HG03432 (cell line): ENCODE measurements around the gene ZBTB8B.
A peak's percentile ranks its signal among the peaks of the same experiment; 100 is the strongest.
"Not testable (repeated sequence)": the region's sequence is repeated elsewhere in the genome, so short reads cannot be mapped to it uniquely, and the experiment has no call there.

Source experiments
- ATAC-seq: cut with Tn5 transposase; IDR thresholded peaks from one replicate; pipeline ENCODE4 v1.9.1; 2021; ENCODE audit warnings: mild to moderate bottlenecking, moderate library complexity; ENCODE audit not compliant: unreplicated experiment

ZBTB8B gene

DNA sequence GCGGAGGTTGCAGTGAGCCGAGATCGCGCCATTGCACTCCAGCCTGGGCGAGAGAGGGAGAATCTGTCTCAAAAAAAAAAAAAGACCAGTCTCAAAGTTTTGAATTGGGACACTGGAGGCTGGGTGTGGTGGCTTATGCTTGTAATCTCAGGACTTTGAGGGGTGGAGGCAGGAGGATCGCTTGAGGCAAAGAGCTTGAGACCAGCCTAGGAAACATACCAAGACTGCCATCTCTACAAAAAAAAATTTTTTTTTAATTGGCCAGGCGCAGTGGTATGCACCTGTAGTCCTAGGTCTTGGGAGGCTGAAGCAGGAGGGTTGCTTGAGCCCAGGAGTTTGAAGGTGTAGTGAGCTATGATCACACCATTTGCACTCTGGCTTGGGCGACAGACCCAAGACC is 3.9 kb downstream of the ZBTB8B start:
- ATAC-seq, result no peak

DNA sequence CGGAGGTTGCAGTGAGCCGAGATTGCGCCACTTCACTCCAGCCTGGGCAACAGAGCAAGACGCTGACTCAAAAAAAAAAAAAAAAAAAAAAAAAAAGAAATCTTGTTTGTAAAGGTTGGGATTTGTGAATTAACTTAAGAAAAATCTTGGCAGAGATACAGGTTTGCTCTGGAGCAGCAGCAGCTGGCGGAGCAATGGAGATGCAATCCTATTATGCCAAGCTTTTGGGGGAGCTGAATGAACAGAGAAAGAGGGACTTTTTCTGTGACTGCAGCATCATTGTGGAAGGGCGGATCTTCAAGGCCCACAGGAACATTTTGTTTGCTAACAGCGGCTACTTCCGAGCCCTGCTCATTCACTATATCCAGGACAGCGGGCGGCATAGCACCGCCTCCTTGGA is 5.6 kb downstream of the ZBTB8B start:
- ATAC-seq, result no peak

DNA sequence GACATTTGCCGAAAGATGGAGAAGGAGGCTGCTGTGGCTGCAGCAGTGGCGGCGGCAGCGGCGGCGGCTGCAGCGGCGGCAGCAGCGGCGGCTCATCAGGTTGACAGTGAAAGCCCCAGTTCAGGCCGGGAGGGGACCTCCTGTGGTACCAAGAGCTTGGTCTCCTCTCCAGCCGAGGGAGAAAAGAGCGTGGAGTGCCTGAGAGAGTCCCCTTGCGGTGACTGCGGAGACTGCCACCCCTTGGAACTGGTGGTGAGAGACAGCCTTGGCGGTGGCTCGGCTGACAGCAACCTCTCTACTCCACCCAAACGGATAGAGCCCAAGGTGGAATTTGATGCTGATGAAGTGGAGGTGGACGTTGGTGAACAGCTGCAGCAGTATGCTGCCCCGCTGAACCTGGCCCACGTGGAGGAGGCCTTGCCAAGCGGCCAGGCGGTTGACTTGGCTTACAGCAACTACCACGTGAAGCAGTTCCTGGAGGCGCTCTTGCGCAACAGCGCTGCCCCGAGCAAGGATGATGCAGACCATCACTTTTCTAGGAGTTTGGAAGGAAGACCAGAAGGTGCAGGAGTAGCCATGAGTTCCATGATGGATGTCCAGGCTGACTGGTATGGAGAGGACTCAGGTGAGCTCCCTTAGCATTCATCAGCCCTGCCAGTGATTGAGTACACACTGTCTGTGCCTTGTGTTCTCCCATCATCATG is 6.3 kb downstream of the ZBTB8B start:
- ATAC-seq, result no peak

DNA sequence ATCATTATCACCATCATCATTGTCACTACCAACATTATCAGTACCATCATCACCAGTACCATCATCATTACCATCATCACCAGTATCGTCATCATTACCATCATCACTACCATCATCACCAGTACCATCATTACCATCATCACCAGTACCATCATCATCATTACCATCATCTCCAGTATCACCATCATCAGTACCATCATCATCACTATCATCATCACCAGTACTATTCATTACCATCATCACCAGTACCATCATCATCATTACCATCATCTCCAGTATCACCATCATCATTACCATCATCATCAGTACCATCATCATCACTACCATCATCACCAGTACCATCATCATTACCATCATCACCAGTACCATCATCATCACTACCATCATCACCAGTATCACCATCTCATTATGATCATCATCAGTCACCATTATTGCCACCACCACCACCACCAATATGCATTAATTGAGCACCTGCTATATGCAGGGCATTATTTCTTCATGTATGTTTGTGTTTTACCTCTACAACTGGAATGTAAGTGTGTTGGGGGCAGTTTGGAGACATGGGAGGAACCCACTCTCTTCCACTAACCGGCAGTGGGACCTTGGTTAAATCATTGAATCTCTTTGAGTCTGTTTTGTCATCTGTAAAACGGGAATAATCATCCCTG is 7.0 kb downstream of the ZBTB8B start:
- no peak for ATAC-seq

DNA sequence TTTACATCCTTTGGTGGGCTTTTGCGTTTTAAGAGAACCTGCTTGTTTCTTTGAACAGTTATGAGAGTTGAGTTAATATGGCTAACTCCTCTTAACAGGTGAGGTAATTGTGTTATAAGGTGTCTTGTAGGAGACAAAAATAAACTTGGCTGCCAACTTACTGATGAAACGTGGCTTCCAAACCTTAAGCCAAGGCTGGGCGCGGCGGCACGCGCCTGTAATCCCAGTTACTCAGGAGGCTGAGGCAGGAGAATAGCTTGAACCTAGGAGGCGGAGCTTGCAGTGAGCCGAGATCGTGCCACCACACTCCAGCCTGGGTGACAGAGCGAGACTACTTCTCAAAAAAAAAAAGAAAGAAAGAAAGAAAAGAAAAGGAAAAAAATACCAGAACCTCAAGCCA is 8.1 kb downstream of the ZBTB8B start:
- not testable (repeated sequence) for ATAC-seq

DNA sequence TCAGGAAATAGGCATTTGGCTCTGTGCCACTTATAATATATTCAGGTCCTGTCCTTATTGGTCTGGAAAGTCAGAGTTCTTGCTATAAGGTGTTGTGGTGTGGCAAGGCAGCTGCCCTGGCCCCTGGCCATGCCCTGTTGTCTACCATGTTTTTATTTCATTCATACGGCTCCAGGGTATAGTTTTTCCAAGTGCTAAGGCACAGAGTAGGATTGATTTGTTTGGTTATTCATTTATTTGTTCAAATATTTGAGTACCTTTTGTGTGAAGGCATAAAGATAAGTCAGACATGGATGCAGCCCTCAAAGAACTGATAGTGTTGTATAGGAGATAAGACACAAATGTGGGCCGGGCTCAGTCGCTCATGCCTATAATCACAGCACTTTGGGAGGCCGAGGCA is 10.1 kb downstream of the ZBTB8B start:
- no peak for ATAC-seq

DNA sequence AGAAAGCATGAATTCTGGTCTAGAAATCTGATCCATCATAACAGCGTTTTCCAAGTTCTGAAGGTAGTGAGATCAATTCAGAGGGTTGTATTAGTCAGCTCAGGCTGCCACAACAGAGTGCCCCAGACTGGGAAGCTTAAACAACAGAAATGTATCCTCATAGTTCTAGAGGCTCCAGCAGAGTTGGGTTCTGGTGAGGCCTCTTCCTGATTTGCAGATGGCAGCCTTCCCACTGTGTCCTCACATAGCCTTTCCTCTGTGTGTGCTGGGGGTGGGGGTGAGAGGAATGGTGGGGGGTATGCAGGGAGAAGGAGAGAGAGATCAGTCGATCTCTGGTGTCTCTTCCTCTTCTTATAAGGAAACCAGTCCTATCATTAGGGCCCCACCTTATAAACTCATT is 15.1 kb downstream of the ZBTB8B start:
- ATAC-seq, result no peak

DNA sequence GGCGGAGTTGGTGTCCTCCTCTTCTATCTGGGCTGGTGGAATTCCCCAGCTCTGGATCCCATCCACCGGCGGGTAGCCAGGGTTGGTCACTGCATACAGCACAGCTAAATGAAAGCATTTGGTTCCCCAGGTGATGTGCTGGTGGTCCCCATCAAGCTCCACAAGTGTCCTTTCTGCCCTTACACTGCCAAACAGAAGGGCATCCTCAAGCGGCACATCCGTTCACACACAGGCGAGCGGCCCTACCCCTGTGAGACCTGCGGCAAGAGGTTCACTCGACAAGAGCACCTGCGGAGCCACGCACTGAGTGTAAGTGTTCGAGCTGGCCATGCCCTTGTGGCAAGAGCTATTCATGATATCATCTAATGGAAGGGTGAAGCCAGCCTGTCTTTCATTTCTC is 15.9 kb downstream of the ZBTB8B start:
- no peak for ATAC-seq

DNA sequence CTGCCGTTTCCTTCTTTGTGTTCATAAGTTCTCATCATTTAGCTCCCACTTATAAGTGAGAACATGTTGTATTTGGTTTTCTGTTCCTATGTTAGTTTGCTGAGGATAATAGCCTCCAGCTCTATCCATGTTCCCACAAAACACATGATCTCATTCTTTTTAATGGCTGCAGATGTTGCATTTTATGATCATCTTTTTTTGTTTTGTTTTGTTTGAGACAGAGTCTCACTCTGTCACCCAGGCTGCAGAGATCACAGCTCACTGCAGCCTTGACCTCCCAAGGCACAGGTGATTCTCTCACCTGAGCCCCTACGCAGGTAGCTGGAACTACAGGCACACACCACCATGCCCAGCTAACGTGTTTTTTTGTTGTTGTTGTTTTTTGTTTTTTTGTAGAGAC is 16.9 kb downstream of the ZBTB8B start:
- not testable (repeated sequence) for ATAC-seq

DNA sequence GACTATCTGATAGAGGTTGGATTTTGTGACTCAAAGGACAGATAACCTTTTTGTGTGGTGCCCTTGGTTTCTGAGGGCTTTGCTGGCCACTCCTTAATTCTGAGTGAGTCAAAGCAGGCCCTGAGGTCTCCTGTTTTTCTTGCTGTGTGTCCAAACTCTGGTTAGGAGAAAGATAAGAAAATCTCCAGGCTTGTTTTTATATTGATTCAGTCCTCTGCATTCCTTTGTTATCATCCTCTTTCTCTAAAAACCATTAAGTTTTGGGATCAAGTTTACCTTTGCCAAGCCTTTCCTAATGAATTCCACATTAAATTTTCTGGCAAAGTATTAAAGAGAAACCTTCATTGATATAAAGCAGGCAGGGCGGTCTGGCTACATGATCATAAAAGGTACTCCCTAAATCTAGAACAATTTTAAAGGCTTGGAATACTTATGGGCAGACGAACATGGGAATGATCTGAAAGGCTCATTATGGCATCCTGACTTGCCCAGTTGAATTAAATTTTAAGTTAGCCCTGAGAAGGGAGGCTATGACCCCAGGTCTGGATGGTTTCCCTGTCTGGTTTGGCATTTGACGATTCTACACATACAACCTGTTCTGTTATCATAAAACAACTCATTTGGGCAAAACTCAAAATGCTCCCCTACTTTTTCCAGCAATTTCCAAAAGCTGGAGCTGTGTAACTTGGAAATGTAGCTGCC is 20.8 kb downstream of the ZBTB8B start:
- no peak for ATAC-seq

DNA sequence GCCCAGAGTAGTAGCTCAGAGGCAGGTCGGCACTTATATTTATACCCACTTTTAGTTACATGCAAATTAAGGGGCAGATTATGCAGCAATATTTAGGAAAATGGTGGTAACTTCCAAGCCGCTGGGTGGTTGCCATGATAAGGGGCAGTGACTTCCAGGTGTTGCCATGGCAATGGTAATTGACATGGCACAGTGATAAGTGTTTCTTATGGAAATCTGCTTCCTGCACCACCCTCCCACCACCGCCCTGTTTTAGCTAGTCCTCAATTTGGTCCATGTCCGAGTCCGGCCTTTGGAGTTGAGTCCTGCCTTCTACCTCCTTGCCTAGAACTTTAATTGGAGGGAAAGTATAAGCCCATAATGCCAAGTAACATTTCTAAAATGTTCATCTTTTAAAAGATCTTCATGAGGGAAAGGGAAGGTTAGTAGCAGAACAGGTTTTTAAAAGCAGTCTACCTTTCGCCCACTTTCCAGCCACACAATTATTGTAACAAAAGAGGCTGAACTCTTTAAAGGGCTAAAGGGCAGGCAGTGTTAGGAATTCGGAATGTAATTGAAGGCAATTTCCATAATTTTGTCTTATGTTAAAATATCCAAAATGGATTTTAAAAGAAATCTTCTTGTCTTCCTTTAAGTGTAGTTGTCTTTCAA is 21.7 kb downstream of the ZBTB8B start:
- no peak for ATAC-seq

DNA sequence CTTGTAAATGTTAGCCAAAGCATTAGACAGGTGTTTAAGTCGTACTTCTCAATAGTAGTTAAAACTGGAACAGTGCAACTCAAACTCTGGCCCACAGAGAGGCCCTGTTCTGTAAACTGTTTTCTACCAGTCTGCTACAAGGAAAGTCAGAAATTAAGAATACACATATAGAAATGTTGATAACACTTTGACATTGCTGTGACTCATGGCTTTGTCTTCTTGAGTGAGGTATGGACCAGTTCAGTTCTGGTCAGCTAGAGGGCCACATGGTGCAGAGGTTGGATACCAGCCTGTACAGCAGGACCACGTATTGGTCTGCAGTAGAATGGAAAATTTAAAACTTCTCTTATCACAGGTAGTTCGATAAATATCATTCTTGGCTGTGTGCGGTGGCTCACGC is 22.3 kb downstream of the ZBTB8B start:
- ATAC-seq, result no peak

DNA sequence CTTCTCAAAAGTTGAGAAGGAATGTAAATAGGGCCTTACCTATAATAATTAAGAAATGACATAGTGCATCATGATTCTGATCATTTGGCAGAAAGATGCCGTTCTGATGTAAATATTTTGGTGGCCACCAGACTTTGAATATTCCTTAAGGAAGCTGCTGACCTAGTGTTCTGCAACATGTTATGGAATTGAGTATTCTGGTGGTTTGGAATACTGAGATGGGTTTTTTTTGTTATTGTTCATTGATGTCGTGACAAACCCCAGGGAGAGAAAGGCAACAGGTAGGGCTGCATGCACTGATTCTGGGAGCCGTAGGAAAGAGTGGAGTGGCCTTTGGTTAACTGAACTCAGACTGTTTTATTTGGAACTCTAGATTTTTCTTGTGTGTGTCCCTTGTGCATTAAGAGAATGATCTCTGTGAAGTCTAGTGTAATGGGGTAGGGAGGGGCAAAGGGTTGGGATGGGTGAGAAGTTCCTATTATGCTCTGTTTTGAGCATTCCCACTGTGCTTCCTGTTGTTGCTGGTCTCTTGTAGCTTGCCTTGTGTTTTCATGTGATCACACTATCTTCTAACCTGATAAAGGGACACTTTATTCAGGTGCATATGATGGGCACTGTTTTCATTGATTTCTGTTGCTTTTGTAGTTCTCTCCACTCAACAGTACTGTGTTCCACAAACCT is 25.0 kb downstream of the ZBTB8B start:
- ATAC-seq, result no peak

DNA sequence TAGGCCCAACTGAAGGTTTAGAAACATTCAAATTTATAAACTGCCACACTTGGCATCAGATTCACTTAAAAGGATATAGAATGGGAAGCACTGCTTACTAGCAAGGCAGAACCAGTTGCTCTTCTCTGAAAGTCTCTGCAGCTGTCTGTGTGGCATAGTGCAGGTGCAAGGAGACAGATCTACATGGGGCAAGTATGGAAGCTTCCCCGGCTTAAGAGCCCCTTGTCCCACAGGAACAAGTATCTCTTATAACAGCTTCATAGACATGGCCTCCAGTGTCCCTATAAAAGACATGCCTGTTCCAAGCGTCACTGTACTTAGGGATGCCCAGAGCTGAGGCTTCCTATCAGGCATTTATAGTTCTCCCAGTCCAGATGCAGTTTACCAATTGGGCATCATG is 26.5 kb downstream of the ZBTB8B start:
- no peak for ATAC-seq

DNA sequence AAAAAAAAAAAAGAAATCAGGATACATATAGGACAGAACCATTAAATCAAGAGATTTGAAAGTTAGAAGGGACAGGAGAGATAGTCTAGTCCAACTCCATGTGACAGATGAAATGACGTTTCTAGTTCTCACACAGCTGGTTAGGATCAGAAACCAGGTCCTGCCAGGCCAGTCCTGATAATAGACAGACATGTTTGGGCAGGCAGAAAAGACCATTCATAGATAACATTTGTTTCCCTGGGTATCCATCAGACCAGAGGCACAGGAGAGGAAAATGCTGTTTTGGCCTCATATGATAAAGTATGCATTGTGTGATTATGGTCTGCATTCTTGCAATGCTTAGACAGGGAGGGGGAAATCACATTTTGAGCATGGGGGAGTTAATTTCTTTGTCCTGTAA is 29.3 kb downstream of the ZBTB8B start:
- no peak for ATAC-seq

DNA sequence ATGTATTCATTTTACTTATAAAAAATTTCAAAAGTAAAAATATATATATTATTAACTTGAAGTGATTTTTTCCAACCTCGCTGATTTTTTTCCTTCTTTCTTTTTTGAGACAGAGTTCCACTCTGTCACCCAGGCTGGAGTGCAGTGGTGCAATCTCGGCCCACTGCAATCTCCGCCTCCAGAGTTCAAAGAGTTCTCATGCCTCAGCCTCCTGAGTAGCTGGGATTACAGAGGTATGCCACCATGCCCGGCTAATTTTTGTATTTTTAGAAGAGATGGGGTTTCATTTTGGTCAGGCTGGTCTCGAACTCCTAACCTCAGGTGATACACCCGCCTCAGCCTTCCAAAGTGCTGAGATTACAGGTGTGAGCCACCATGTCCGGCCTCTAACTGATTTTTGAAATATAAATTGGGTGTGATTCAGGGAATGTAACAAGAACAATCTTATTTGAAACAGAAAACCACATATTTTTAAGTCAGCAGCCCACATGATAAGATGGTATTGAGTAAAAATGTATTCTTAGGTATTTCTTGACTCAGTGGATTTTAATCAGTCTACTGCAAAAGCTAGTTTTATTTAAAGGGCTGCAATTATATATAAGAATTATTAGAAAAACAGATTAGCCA is 30.0 kb downstream of the ZBTB8B start:
- ATAC-seq, result no peak

DNA sequence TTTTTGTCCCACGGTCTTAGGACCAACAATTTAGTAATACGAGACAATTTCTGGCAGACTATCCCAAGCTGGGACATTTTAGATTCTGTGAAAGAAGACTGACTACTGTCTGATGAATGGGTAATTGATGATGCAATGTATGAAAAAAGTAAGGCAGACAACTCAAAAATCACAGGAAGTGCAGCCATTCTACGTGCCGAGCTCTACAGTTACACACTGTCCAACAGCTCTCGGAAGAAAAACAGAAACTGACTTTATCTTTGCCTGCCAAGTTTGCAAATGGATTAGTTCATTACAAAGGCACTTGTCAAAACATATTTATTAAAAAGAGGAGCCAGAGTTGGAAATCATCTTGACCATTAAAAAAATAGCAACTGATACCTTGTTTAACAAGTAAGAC is 31.3 kb downstream of the ZBTB8B start:
- ATAC-seq, result no peak

DNA sequence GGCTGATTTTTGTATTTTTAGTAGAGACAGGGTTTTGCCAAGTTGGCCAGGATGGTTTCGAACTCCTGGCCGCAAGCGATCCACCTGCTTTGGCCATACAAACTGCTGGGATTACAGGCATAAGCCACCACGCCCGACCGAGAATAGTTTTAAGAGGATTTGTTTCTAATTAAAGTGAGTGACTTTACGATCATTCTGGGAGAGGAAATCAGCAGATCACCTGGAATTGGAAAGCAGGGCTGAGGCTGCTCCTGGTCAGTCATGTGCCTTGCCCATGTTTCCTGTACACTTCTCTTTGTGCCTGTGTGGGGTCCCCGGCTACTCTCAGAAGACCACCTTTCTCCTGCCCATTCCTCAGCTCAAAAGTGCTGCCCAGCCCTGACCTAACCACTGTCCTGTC is 33.9 kb downstream of the ZBTB8B start:
- no peak for ATAC-seq

DNA sequence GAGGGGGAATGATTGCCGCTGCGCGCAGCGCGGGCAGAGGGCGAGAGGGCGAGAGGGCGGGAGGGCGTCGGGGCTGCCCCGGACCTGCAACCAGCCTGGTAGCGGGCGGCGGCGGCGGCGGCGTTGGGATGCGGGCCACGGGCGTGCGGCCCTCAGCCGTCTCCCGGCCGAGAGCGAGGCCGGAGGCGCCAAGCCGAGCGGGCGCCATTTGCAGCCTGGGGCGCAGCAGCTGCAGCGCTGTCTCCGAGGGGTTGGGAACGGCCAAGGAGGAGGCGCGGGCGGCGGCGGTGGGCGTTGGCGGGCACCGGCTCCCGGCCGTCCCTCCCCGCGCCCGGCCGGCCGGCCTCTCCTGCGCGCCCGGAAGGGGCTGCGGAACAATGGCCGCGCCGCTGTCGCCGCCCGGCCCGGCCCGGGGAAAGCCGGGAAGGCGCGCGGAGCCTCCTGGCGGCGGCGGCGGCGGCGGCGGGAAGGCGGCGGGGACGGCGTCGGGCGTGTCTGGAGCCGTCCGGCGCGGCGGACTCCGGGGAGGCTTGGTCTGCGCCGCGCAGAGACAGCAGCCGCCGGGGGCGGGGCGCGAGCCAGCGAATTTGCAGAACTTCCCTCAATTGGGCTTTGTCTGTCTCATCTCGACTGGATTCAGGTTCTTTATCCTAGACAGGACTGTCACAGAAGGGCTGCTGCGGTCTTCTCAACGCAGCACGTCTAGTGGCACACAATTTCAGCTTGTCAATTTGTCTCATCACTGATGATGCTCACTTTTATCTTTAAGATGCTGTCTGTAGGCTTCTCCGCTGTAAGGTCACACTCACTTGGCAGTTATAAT is 35.7 kb downstream of the ZBTB8B start:
- peak; percentile 78 for ATAC-seq

DNA sequence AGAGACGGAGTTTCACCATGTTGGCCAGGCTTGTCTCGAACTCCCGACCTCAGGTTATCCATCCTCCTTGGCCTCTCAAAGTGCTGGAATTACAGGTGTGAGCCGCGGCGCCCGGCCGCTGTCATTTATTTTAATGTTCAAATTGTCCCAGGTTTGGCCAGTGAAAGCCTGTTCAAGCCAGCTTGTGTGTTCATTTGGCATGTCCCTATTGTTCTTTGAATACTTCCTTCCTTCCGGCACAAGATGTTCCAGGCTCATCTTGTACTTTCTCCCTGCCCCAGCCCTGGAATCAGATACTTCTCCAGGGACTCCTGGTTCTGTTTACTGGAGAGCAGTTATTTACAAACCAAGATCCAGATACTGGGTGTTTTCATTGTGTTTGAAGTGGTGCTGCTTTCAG is 37.0 kb downstream of the ZBTB8B start:
- no peak for ATAC-seq
